GM19239 (cell line): ENCODE measurements around the gene COL27A1.

Experiments used
- DNase-seq: peaks from one replicate; pipeline ENCODE4 v3.0.0; 2011; ENCODE audit warnings: low spot score; ENCODE audit not compliant: insufficient read length
- FAIRE-seq: peaks from 2 replicates; lab custom pipeline; 2011; peaks lifted over from hg19 to GRCh38; lab: Jason Lieb, UNC

Gene COL27A1

DNA sequence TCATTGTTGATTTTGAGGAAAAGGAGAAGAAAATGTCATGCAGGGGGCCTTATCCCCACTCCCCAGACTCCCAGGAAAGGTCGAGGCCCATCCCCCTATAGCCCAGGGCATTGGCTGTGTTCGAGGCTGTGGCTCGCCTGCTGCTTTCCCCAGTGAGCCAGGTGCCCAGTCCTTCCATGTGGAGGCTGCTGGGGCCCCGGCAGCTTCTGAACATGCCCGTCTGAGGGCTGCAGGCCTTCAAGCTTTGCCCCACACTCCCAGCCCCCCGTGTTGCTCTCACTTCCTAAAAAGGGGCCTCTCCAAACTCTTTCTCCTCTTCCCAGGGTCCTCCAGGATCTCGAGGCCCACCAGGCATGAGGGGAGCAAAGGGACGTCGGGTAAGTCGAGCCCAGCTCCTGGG is 102.9 kb downstream of the COL27A1 start:
- DNase-seq (no peak), FAIRE-seq (no peak)

DNA sequence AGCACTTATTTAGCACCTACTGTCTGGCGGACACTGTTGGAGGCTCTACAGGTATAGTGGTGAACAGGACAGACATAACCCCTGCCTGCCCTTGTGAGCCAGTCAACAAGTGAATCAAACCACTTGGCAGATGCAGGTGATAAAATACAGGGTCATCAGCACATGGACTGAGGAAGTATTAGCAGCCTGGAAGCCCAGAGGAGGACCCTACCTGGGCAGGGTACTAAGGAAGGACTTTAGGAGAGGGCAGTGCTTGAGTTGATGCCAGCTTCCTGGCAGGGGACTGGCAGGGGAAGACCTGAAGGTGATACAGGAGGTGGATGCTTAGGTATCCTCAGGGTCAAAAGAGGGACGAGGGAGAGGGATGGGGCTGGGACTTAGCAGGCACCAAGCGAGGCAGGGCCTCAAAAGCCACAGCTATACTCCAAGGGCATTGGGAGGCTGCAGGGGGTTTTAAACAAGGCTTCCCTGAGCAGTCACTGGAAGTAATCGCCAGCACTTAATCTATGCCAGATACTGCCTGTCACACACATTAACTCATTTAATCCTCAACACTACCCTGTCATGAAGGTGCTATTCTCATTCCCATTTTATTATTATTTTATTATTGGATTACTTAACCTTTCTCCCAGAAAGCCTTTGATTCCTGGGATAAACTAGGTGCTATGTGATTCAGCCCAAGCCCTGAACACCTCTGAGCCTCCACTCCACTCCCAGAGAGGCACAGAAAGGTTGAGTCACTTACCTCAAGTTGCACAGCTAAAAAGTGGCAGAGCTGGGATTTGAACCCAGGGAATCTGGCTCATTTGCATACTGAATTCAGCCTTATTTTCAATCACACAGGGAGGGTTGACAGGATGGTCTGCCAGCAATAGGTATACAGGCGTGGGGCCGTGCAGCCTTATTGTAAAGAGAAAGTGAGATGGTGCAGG is 103.8 kb downstream of the COL27A1 start:
- DNase-seq: no peak
- no peak for FAIRE-seq

DNA sequence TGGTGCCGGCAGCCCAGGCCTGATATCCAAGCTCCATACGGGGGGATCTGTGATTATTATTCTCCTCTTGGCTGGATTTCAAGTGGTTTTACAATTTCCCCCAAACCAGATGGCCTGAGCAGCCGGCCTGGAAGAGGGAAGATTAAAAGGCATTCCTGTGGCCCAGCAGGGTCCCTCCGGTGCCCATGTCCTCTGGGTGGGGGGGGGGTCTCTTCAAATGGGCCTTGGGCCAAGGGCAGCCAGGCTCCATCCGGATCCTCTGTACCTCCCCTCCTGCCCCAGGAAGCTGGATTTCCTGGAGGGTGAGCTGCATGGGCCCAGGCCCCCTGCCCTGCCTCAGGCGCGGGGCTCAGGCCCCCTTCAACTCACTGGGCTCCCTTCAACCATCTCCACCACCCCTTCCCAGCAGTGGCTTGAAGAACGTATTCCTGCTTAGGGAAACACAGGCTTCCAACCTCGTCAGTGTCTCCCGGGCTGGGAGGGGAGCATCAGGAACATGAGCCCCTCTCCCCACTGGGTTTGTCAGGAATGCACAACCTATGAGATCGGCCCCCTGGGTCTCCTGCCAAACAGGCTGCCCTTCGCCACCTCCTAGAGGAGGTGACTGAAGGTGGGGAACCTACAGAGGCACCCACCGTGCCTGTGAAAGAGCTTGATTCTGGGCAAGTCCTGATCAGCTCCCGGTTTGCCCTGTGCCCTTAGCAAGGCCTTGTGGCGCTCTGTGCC is 104.6 kb downstream of the COL27A1 start:
- no peak for FAIRE-seq
- DNase-seq: no peak

DNA sequence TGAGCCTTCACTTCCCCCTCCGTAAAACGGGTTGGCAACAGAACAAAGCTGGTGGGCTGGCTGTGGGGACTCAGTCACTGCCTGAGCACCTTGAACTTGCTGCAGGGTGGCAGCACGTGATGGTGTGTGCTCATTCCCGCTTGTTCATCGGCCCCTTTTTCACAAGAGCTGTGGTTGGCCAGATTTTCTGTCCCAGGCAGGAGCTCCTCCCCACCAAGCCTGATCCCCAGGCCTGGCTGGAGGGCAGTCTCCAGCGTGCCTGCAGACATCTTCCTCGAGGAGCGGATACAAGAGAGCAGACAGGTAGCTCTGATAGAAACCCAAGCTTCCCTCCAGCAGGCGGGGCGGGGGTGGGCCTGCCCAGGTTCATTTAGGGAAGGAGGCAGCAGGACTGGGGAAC is 105.7 kb downstream of the COL27A1 start:
- no peak for DNase-seq
- no peak for FAIRE-seq

DNA sequence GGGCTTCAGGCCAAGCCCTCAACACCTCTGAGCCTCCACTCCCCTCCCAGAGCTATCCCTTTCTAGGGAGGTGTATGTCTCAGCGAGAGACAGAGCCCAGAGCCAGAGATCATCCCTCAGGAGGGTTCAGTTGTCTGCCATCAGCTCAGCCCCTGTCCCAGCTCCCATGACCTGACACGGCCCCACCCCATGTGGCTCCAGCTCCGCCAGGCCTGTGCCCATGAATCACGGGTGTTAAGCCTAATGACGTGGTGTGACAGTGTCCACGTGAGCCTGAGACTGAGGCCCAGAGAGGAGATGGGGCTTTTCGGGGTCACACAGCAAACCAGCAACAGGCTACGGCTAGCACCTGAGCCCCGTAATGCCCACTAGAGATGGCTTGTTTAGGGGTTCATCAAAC is 106.7 kb downstream of the COL27A1 start:
- no peak for DNase-seq
- FAIRE-seq: no peak

DNA sequence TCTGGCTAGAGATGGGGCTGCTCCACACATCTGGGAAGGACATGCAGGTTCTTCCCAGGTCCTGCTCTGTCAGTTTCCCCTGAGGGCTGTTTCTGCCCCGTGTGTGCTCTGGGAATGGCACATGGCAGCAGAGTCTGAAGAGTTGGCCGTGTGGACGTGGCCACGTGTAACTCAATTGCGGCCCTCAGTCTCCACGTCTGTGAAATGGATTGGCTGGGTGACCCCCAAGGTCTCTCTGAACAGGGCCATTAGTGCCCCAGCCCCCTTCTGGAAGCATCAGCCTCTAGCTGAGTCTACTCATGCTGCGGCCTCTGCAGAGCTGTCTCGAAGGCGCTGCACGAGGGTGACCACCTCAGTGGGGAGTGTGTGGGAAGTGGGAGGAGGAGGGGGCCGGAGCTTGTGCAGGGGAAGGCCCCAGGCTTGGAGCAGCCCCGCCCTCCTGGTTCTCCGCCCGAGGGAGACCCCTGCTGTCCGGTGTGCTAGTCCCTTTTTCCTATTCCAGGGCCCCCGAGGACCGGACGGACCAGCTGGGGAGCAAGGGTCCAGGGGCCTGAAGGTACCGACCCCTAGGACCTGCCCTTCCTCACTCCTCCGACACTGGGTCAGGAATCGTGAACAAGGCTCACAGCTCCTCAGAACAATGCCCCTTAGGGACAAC is 108.6 kb downstream of the COL27A1 start:
- DNase-seq: no peak

DNA sequence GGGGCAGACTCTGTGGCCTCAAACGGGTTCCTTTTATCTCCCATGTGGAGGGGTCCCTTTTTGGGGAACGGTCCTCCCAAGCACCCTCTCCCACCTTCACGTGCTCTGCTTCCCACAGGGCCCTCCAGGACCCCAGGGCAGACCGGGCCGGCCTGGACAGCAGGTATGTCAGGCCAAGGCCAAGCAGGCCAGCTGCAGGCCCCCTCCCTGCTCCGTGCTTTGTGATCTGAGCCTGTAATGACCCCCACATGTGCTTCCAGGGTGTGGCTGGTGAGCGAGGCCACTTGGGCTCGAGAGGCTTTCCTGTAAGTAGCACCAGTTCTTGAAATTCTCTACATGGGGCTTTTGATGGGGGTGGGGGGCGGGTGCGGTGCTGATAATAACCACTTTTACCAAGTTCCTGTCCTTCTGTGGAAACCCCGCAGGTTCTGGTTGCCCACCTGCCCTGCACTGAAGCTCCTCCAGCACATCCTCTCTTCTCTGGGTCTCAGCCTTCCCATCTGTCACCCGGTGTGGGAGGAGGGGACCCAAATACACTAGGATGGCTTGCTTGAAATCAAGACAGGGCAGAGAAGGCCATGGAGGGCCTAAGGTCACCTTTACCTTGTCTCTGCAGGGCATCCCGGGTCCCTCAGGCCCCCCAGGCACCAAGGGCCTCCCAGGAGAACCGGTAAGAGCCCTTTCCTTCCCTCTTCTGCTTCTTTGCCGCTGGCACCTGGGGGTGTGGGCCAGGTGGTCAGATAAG is 109.6 kb downstream of the COL27A1 start:
- FAIRE-seq (no peak), DNase-seq (no peak)

More for the DNA sequence above, 108.6 kb downstream of the COL27A1 start:
- no peak for FAIRE-seq

DNA sequence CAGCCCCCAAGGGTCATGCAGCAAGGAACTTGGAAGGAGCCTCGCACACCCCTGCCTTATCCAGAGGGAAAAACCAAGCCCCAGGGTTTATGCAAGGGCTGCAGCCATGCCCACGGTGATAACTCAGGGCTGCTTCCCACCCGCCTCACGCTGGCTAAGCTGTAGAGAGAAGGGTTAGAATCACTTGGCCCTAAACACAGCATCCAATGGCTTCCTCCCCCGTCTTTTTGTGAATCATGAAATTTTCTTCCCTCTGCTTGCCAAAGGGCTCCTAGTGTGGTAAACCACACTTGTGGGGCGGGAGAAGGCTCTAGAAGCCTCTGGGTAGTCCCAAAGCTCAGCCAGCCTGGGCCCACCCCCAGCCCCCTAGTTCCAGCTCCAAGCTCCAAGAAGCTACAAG is 111.6 kb downstream of the COL27A1 start:
- DNase-seq: no peak
- FAIRE-seq: no peak

DNA sequence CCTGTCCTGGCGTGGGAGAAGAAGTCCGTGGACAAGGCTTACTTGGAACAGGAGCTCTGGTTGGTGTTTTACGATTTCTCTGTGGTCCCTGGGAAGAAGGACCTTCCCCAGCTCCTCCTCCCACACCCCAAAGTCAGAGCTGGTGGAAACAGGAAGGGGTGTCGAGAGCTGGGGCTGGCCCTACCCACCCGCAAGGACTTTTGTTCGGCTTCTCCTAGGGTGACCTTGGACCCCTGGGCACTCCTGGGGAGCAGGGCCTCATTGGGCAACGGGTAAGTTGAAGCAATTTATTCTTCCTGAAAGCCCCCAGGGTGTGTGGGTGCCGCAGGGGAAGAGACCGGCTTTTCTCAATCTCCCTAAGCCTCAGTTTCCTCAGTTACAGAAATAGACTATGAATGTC is 113.7 kb downstream of the COL27A1 start:
- no peak for DNase-seq
- FAIRE-seq: no peak

DNA sequence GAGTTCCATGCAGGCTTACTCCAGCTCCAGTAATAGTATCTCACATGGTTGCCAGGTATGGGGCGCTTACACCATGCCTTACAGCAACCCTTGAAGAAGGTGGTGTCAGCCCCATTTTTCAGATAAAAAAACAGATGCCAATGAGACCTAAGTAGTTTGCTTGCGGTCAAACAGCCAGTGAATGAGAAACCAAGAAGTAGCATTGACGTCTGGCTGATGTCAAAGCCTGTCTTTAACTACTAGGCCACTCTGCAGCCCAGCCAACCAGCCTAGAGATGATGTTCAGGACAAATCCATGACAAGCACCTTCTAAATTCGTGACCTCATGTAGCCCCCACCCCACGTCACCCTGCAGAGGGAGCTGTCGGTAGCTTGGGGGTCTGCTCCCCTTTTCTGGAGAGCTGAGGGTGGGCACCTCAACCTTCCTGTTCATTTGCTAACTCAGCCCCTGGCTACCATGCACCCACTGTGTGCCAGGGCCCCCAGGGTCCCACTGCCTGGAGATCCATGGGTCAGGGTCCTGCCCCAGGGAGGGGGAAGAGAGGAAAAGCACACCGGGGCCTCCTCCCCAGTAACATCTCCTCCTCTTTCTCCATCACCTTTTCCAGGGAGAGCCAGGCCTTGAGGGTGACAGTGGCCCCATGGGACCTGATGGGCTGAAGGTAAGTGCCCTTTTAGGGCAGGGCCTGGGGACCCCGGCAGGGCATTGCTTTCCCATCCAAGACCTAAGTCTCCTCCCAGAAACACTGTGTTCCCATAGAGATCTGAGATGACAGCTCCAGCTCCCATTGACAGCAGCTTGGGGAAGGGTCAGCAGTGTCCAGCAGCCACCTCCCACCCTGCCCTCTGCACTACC is 115.0 kb downstream of the COL27A1 start:
- DNase-seq (no peak), FAIRE-seq (no peak)

DNA sequence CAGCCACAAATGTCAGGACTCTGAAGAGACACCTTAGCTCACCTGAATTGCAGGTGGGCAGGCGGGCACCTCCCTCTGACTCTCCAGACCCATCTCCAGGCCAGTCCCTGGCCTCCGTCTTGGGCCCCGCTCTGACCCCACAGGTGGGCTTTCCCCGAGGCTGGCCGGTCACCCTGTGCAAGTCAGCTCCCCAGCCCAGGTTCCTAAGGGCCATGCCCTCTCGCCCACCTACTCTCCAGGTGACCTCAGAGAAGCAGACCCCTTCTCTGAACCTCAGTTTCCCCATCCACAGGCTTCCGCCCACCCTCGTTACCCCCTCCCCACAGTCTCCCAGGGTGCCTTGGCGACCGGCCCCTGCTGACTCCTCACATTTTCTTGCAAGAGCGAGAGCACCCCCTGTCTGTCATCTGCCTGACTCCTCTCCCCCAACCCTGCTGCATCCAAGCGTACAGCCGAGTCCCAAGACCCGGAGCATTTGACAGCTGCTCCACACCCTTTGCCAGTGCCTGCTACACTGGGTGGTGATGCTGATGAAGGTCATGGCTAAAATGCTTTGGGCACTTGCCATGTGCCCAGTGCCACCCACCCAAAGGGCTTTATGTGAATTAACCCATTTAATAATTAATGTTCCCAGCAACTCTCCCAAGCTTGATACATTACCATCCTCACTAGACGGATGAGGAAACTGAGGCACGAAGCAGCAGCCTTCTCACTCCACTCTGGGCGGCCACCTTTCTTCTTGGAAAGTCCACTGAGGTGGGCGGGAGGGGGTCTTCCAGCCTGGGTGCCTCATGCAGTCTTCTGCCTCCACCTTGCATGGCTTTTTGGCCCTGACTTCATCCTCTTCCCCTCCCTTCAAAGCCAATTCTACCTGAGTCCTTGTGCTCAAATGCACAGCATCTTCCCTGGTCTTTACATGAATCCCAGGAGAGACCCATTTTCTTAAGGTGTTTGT is 116.5 kb downstream of the COL27A1 start:
- no peak for DNase-seq
- FAIRE-seq: no peak

DNA sequence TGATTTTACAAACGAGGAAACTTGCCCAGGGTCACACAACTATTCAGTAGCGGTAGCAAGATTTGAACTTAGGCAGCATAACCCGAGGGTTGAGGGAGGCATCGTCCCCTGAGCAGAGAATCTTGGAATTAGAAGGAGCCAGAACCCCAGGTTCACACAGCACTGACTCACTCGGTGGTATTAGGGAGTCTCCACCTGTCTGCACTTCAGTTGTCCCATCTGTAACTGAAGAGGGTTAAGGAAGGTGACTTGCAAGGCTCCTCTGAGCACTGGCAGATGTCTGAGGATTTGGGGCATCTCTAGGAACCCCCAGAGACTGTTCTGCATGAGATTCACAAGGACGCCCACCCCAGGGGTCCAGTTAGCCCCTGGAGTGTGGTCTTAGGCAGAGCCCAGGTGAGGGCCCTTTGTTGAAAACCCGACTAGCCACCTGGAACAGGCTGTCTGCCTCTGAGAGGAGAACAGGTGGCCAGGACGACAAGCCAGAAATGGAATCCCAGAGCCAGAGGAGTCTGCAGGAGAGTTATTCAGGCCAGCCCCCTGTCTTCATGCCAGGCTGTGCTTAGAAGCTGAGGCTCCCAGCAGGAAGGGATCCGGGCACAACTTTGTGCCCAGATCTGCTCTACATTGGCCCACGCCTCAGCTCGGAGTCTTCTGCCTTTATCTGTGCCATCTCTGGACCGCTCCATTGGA is 117.5 kb downstream of the COL27A1 start:
- FAIRE-seq (no peak), DNase-seq (no peak)

DNA sequence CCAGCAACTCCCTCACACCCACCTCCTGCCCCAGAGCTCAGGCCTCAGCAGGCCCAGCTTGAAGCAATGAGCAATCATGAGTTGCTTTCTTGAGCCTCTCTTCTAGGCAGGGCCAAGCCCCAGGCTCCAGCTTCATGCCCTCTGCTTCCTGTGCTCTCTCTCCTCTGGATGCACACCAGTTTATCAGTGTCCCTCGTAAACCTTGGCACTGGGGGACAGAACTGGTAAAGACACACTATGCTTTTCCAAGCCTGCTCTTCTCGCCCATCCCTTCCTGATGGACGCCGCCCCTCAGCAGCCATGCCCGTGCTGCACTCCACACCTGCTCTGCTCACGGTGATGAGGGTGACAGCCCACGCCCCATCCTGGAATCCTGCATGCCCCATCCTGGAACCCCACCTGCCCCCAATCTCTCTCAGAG is 118.1 kb downstream of the COL27A1 start:
- DNase-seq (no peak), FAIRE-seq (no peak)

DNA sequence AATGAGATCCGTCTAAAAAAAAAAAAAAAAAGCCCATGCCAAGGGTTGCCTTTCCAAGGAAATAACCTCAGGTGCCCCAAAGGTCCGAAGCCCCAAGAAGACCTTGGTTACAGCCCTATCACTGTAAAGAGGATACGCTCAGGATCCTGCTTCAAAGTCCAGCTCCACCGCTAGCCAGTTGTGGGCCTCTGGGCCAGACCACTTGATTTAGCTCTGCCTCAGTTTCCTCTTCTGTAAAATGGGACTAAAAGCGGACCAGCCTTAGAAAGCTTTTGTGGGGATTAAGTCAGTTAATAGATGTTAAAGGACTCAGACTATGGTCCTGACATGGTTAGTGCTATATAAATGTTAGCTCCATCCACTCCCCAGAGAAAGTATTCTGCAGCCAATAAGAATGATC is 118.9 kb downstream of the COL27A1 start:
- DNase-seq (no peak), FAIRE-seq (no peak)

DNA sequence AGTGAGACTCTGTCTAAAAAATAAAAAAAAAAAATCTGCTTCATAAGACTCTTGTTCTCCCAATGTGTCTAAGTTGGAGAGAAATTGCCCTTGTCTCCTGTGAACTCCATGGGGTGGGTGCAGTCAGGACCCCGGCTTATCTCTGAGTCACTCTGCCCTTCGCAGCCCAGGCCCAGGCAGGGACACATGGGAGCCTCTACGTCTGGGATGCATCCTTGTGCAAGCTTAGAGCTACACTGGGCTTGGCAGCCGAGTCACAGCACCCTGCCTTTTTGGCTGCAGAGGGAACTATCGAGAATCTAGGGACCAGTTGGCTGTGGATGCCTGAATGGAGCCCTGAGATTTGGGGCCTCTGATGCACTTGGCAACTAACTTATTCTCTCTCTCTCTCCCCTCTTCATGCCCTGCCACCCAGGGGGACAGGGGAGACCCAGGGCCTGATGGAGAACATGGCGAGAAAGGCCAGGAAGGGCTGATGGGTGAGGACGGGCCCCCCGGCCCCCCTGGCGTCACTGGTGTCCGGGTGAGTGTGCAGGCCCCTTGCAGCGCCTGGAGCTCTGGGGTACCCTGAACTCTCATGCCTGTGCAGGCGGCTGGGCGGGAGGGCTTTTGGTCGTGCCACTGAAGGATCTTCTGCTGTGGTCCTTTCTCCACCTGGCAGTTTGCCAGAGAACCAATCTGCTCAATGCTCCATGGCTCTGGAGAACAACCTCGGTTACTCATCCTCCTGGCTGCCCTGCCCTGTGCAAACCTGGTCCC is 120.1 kb downstream of the COL27A1 start:
- DNase-seq: no peak
- no peak for FAIRE-seq

DNA sequence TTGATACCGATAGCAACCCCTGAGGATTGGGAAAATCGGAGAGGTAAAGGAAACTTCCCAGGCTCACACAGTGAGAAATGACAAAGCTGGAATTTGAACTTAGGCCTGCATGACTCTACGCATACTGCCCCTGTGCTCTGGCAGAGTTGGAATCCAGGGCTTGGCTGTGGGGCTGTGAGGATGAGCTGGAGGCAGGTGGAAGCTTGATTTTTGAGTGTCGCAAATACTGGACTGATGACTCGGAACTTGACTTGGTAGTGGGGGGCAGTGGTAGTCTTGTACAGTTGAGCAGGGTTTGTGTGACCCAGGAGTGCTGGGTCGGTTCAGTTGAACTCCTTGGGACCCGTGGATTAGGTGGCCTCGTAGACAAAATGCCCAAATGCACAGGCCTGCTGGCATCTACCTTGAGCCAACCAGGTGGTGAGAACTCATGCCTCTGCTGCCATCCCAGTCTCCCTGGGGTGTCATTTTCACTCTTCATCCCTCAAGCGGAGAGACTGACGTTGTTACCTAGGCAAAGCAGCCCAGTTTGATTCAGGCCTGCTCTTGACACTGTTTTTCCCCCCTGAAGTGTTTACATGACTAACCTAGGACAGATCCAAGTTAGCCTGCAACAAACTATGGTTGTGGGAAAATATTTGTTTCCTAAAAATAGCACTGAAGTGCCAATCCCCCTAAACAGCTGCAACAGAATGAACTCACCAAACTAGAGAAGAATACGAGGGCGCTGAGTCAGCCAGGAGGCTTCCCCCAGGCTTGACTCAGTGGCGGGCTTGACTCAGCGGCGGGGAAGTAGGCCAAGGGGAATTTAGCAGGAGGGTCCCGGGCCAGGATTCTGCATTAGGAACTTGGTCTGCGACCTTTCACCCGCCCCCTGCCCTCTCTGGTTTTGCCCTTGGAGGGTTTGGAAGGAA is 121.8 kb downstream of the COL27A1 start:
- FAIRE-seq (no peak), DNase-seq (no peak)
